K562 (cell line): Measurements from ENCODE around the gene IPO13. TPM values are rescaled to one million over a fixed set of nuclear protein-coding genes. Genes with fewer than 3 reads are reported as not detected.

Source experiments
- CEBPB ChIP-seq: fragments of 450-650 bp; IDR thresholded peaks from 2 replicates; pipeline ENCODE4 v1.6.1; 2016; ENCODE audit warnings: missing genetic modification characterization, missing compliant biosample characterization
- CREB1 ChIP-seq, 2 experiments: sonication (generic) in 1 of 2; formaldehyde crosslinking in 1 of 2; IDR thresholded peaks; 2 replicates each; pipeline versions ENCODE4 v1.6.1 to v1.8.0; 2012 to 2022; ENCODE audit warnings: inconsistent platforms in 1 of 2, mild to moderate bottlenecking in 1 of 2, missing genetic modification reagents in 1 of 2, moderate library complexity in 1 of 2
- E2F5 ChIP-seq: sonication (generic); formaldehyde crosslinking; IDR thresholded peaks from 2 replicates; pipeline ENCODE4 v1.8.0; 2022; ENCODE audit warnings: mild to moderate bottlenecking, missing genetic modification reagents
- HDAC1 ChIP-seq, 2 experiments: fragments of 450-650 bp; IDR thresholded peaks; 2 replicates each; pipeline ENCODE4 v1.6.1; 2016 to 2017; ENCODE audit warnings: inconsistent platforms in 1 of 2, mild to moderate bottlenecking in 1 of 2, moderate library complexity in 1 of 2
- HDGF ChIP-seq: fragments of 450-650 bp; IDR thresholded peaks from 2 replicates; pipeline ENCODE4 v1.6.1; 2016
- NRF1 ChIP-seq, 2 experiments: fragments of 450-650 bp; IDR thresholded peaks in 1 of 2; conservative IDR thresholded peaks in 1 of 2; 2 replicates each; pipeline ENCODE4 v1.6.1; 2014; ENCODE audit warnings: mild to moderate bottlenecking in 2 of 2
- SRF ChIP-seq, 2 experiments: fragments of 250-450, 450-650 bp in 1 of 2; sonication (Bioruptor Pico) in 1 of 2; sonication (generic) in 1 of 2; formaldehyde crosslinking; IDR thresholded peaks; 2 replicates each; pipeline versions ENCODE4 v1.5.0 to v1.5.1; 2020 to 2022; ENCODE audit warnings: mild to moderate bottlenecking in 1 of 2, missing genetic modification reagents in 1 of 2
- SUPT5H ChIP-seq: fragments of 450-650 bp; IDR thresholded peaks from 2 replicates; pipeline ENCODE4 v1.6.1; 2016
- polyA plus RNA-seq, 8 experiments: library from polyadenylated mRNA; depleted of rRNA in 4 of 8; stranded (reverse) in 5 of 8; unstranded in 3 of 8; fragments of >200 nt; fragmentation: Nextera tagmentation in 2 of 8; fragmentation: Illumina TruSeq in 1 of 8; extraction: Ambion mirVana in 2 of 8; extraction: Trizol in 1 of 8; gene quantifications; 2 replicates each; pipeline versions ENCODE4 v1.2.1 to v1.2.3, GENCODE V29; 2011 to 2014; ENCODE audit warnings: inconsistent platforms in 1 of 8, missing spikeins in 1 of 8
- total RNA-seq, 7 experiments: library from RNA; depleted of rRNA in 6 of 7; stranded (reverse); fragments of >200 nt in 6 of 7; fragmentation: Illumina TruSeq in 2 of 7; extraction: Trizol in 2 of 7; gene quantifications; 2 replicates each; pipeline versions ENCODE4 v1.2.1 to v1.2.3, GENCODE V29; 2011 to 2021; ENCODE audit warnings: low replicate concordance in 1 of 7
- TF ChIP-seq, protein P1 (sequence below): fragments of 200-800 bp; sonication (Bioruptor generic); IDR thresholded peaks from 2 replicates; pipeline ENCODE4 v1.6.1; 2017; ENCODE audit warnings: missing genetic modification characterization, missing compliant biosample characterization
- TF ChIP-seq, protein P2 (sequence below): fragments of 250-450 bp; sonication (Bioruptor Pico); IDR thresholded peaks from 2 replicates; pipeline ENCODE4 v1.5.0; 2021; ENCODE audit warnings: mild to moderate bottlenecking, moderate library complexity
- TF ChIP-seq, protein P3 (sequence below): sonication (generic); formaldehyde crosslinking; IDR thresholded peaks from 2 replicates; pipeline ENCODE4 v1.5.0; 2020; ENCODE audit warnings: missing genetic modification reagents
- TF ChIP-seq, protein P4 (sequence below), 2 experiments: fragments of 450-650 bp; IDR thresholded peaks; 2 replicates each; pipeline ENCODE4 v1.6.1; 2018; ENCODE audit warnings: mild to moderate bottlenecking in 2 of 2, low read depth in 1 of 2; ENCODE audit not compliant: partially characterized antibody in 2 of 2

The IPO13 gene
- total and polyA plus RNA-seq, 9 of the 15 experiments (the other 6 are each of a cell fraction or from before 2014, with no cell fraction given): 7.0 to 30.8 (median 16.2) TPM

DNA sequence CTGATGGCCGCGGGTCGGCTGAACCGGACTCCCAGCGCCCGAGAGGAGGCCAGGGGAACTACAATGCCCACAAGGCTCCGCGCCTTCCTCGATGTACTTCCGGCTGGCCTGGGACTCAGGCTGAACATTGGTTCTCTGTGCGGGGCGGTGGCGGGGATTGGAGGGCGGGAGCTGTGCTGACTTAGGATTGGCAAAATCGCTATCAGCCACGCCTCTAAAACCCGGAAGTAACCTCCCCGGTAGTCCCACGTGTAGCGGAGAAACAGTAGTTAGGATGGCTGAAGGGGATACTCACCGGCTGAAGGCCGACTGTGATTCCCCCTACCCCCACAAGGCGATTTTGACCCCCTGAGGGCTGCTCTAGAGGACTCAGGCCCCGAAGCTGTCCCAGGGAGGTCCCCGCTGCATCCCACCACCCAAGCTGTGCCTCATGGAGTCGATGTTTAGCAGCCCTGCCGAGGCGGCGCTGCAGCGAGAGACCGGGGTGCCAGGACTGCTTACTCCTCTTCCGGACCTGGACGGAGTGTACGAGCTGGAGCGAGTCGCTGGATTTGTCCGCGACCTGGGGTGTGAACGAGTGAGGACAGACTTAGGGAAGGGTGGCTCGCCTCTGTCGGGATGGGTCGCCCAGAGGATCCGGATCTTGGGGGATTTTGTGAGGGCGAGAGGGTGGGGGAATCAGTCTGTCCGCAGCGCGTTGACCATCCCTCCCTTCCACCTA lies 23.2 kb downstream of the IPO13 start, which contains the start of gene DPH2 (continued):
- TF ChIP-seq, protein P1, sequence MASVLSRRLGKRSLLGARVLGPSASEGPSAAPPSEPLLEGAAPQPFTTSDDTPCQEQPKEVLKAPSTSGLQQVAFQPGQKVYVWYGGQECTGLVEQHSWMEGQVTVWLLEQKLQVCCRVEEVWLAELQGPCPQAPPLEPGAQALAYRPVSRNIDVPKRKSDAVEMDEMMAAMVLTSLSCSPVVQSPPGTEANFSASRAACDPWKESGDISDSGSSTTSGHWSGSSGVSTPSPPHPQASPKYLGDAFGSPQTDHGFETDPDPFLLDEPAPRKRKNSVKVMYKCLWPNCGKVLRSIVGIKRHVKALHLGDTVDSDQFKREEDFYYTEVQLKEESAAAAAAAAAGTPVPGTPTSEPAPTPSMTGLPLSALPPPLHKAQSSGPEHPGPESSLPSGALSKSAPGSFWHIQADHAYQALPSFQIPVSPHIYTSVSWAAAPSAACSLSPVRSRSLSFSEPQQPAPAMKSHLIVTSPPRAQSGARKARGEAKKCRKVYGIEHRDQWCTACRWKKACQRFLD (CRISPR knock-in tag): peak; percentile 84
- TF ChIP-seq, protein P2, sequence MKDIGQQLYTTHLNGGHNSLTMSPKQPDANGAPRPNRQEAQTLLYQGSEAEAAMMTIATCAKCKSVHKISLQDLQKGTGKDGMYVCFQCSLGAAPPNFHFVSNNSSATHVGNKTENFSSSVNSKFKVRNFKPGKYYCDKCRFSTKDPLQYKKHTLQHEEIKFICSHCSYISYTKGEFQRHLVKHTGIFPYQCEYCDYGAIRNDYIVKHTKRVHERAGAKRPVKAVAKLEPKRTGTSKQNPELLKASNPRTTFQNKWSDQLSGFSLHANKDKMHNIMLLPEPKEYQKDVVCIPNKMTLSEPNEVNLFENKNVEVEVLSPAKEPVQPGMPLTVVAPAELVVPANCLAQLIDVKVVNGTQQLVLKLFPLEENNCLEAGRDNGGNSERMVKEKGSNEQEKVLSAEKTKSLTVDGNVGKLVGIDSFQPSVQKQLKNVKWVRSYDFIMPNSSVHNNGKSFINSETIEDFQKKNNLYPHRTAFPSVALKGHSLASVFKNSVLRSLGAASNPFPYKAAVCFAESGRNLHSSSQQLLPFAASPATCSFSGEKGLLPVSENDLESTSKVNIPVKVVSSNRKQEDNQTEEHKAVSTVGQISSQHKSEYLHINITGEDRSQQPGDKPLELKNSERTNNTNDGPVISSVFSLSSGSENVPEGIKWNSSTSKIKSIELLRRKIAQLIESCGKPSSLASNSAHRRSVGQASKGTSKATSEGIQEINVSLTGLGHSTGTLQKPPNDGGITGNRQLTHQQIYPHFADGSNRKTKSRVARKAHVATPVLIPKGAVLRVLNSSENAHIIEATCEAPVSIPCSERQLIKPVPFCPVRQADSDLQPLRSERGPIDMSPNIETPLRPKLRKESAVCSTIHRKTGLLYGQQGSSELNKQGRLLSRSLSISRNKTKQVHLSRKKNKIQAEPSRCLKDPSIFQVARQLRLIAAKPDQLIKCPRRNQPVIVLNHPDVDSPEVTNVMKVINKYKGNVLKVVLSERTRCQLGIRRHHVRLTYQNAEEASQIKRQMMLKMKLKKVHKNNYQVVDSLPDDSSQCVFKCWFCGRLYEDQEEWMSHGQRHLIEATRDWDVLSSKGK: no peak
- TF ChIP-seq, protein P3, sequence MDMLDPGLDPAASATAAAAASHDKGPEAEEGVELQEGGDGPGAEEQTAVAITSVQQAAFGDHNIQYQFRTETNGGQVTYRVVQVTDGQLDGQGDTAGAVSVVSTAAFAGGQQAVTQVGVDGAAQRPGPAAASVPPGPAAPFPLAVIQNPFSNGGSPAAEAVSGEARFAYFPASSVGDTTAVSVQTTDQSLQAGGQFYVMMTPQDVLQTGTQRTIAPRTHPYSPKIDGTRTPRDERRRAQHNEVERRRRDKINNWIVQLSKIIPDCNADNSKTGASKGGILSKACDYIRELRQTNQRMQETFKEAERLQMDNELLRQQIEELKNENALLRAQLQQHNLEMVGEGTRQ (CRISPR knock-in tag): peak; percentile 71
- TF ChIP-seq, protein P4, sequence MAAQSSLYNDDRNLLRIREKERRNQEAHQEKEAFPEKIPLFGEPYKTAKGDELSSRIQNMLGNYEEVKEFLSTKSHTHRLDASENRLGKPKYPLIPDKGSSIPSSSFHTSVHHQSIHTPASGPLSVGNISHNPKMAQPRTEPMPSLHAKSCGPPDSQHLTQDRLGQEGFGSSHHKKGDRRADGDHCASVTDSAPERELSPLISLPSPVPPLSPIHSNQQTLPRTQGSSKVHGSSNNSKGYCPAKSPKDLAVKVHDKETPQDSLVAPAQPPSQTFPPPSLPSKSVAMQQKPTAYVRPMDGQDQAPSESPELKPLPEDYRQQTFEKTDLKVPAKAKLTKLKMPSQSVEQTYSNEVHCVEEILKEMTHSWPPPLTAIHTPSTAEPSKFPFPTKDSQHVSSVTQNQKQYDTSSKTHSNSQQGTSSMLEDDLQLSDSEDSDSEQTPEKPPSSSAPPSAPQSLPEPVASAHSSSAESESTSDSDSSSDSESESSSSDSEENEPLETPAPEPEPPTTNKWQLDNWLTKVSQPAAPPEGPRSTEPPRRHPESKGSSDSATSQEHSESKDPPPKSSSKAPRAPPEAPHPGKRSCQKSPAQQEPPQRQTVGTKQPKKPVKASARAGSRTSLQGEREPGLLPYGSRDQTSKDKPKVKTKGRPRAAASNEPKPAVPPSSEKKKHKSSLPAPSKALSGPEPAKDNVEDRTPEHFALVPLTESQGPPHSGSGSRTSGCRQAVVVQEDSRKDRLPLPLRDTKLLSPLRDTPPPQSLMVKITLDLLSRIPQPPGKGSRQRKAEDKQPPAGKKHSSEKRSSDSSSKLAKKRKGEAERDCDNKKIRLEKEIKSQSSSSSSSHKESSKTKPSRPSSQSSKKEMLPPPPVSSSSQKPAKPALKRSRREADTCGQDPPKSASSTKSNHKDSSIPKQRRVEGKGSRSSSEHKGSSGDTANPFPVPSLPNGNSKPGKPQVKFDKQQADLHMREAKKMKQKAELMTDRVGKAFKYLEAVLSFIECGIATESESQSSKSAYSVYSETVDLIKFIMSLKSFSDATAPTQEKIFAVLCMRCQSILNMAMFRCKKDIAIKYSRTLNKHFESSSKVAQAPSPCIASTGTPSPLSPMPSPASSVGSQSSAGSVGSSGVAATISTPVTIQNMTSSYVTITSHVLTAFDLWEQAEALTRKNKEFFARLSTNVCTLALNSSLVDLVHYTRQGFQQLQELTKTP (IDR thresholded peaks at IDR 0.05; ENCODE audit: low read depth in 1 of 2, partially characterized antibody in 2 of 2): peak; percentile 17 to 87
- TF ChIP-seq SUPT5H (peak; percentile 62; the same call in 1 of the 2 replicates), CEBPB (tag) (no peak), NRF1 (conservative IDR thresholded peaks at IDR 0.05 in 1 of 2, IDR thresholded peaks at IDR 0.05 in 1 of 2) (peak in 1 of 2 experiments; percentile 47; a peak in 2 of 4 replicates), HDGF (0 out of 2 replicates have a peak, but pooled peaks have one; percentile 6), HDAC1 (IDR thresholded peaks at IDR 0.05) (peak; percentile 91 to 100), SRF (CRISPR knock-in tag; IDR thresholded peaks at IDR 0.05) (0 out of 4 replicates have a peak, but pooled peaks of 1 of the 2 experiments have one; percentile 45), E2F5 (0 out of 2 replicates have a peak, but pooled peaks have one; percentile 52), CREB1 (IDR thresholded peaks at IDR 0.05) (peak; percentile 71), CREB1 (CRISPR knock-in tag; IDR thresholded peaks at IDR 0.05) (peak; percentile 25; the same call in 1 of the 2 replicates)
